GM23248 (cell line): ENCODE results near the gene POFUT2. TPM values are rescaled to one million over a fixed set of nuclear protein-coding genes. Genes with fewer than 3 reads are reported as not detected.

Source experiments
- DNase-seq: peaks from one replicate; pipeline ENCODE4 v3.0.0-alpha.2; 2015
- H2AFZ ChIP-seq: fragments of 200-600 bp; sonication (generic); 2 replicates; pipeline ENCODE4 v1.6.1; 2016; ENCODE audit warnings: antibody characterized with exemption
- H3F3A ChIP-seq: fragments of 200-600 bp; sonication (generic); 2 replicates; pipeline ENCODE4 v1.6.1; 2016; ENCODE audit warnings: mild to moderate bottlenecking, antibody characterized with exemption, mixed run types; ENCODE audit not compliant: insufficient read depth
- H3K27ac ChIP-seq: fragments of 200-600 bp; sonication (generic); 2 replicates; pipeline ENCODE4 v1.5.1; 2016; ENCODE audit warnings: mild to moderate bottlenecking
- H3K27me3 ChIP-seq: fragments of 200-600 bp; sonication (generic); replicated peaks from 2 replicates; pipeline ENCODE4 v1.6.1; 2016; ENCODE audit warnings: mild to moderate bottlenecking; ENCODE audit not compliant: insufficient read depth
- H3K36me3 ChIP-seq: fragments of 200-600 bp; sonication (generic); 2 replicates; pipeline ENCODE4 v1.6.1; 2016; ENCODE audit warnings: low read depth, mild to moderate bottlenecking
- H3K4me1 ChIP-seq: fragments of 200-600 bp; sonication (generic); 2 replicates; pipeline ENCODE4 v1.6.1; 2016; ENCODE audit warnings: mild to moderate bottlenecking; ENCODE audit not compliant: insufficient read depth
- H3K4me2 ChIP-seq: fragments of 200-600 bp; sonication (generic); one replicate; pipeline ENCODE4 v1.6.1; 2016; ENCODE audit warnings: mild to moderate bottlenecking; ENCODE audit not compliant: unreplicated experiment
- H3K4me3 ChIP-seq: fragments of 200-600 bp; sonication (generic); 2 replicates; pipeline ENCODE4 v1.5.1; 2016; ENCODE audit warnings: mild to moderate bottlenecking
- H3K79me2 ChIP-seq: fragments of 200-600 bp; sonication (generic); 2 replicates; pipeline ENCODE4 v1.6.1; 2016; ENCODE audit warnings: mild to moderate bottlenecking; ENCODE audit not compliant: insufficient read depth
- H3K9ac ChIP-seq: fragments of 200-600 bp; sonication (generic); 2 replicates; pipeline ENCODE4 v1.6.1; 2016; ENCODE audit warnings: mild to moderate bottlenecking
- H3K9me2 ChIP-seq: fragments of 200-600 bp; sonication (generic); 2 replicates; pipeline ENCODE4 v1.6.1; 2016; ENCODE audit warnings: mixed run types, mild to moderate bottlenecking, moderate library complexity; ENCODE audit not compliant: insufficient read depth
- H3K9me3 ChIP-seq: fragments of 200-600 bp; sonication (generic); one replicate; pipeline ENCODE4 v1.6.1; 2017; ENCODE audit warnings: low read depth
- H4K20me1 ChIP-seq: fragments of 200-600 bp; sonication (generic); 2 replicates; pipeline ENCODE4 v1.6.0; 2016; ENCODE audit not compliant: insufficient read depth
- EZH2 ChIP-seq: fragments of 200-600 bp; sonication (generic); IDR thresholded peaks from 2 replicates; pipeline ENCODE4 v1.6.1; 2018; ENCODE audit warnings: antibody characterized with exemption, mild to moderate bottlenecking; ENCODE audit not compliant: insufficient read depth, poor library complexity, severe bottlenecking
- EZH2phosphoT487 ChIP-seq: fragments of 200-600 bp; sonication (generic); IDR thresholded peaks from 2 replicates; pipeline ENCODE4 v1.6.1; 2018; ENCODE audit warnings: antibody characterized with exemption, moderate library complexity, mild to moderate bottlenecking, low read depth; ENCODE audit not compliant: insufficient read depth
- WGBS, 2 experiments: methylation state at CpG; one replicate each; pipeline ENCODE4 v1.1.6; 2015 to 2017; ENCODE audit warnings: low lambda C conversion rate in 2 of 2, low coverage in 1 of 2; ENCODE audit errors: missing lambda C conversion rate in 2 of 2; 5-methylcytosine and 5-hydroxymethylcytosine counted together
- in situ Hi-C: fragments of 300-500 bp; cut with MboI; formaldehyde crosslinking; loops from 2 replicates; pipeline ENCODE4 v1.15.0; 2020
- polyA plus RNA-seq: library from polyadenylated mRNA; unstranded; fragments of >200 nt; fragmentation: Nextera tagmentation; extraction: Ambion mirVana; gene quantifications from 2 replicates; pipeline ENCODE4 v1.2.1, GENCODE V29; 2016
- total RNA-seq: library from RNA; depleted of rRNA; stranded (reverse); fragments of >200 nt; shearing (Covaris generic); gene quantifications from 2 replicates; pipeline ENCODE4 v1.2.3, GENCODE V29; 2014

Gene POFUT2
- total and polyA plus RNA-seq, 2 experiments from 2014 or later, result 30.1 to 48.2 TPM

DNA sequence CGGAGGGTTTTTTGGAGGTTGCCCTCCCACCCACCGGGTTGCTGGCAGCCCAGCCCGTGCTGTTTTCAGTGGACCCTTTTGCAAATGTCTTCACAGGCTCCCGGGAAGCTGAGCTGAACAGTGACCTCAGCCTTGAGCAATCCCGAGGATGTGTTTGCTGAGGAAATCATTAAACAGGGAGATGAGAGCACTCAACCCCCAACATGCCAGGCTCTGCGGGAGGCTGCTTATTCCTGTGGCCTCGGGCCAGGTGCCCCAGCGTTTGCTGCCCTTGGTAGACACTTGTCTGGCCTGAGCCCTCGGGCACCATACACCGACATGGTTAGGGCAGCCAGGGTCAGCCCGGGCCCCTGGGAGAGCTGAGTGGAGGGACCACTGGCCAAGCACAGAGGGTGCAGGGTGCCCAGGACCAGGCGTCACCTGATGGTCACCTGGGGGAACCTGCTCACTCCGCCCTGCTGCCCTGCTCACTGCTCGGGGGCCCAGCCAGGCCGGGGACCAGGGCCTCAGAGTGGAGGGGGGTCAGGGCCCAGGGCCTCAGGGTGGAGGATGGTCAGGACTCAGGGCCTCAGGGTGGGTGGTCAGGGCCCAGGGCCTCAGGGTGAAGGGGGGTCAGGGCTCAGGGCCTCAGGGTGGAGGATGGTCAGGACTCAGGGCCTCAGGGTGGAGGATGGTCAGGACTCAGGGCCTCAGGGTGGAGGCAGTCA, 42.5 kb upstream of the POFUT2 start:
- Histone ChIP-seq H3K9me3 (no peaks in the 10 kb centered on the region), H3F3A (0 out of 2 replicates have a peak, but pooled peaks cover 4% of the 10 kb centered on the region), H3K9ac (no peak overlapping the region), H3K4me1 (peaks cover 19% of the 10 kb centered on the region), H3K27ac (no peak overlapping the region), H3K4me2 (peak overlapping the region; percentile 62), H4K20me1 (no peaks in the 10 kb centered on the region), H2AFZ (peak overlapping the region; percentile 42; the same call in 1 of the 2 replicates), H3K36me3 (no peaks in the 10 kb centered on the region), H3K9me2 (no peaks in the 10 kb centered on the region), H3K4me3 (no peak overlapping the region), H3K27me3 (no peaks in the 10 kb centered on the region), H3K79me2 (no peaks in the 10 kb centered on the region)
- 29 to 30% methylated on average over 15 of the region's 15 CpGs for WGBS, 2 experiments
- peak; percentile 88 for DNase-seq
- no peak for TF ChIP-seq EZH2
- no peak for TF ChIP-seq EZH2phosphoT487
- in situ Hi-C loops, result no loop called here

DNA sequence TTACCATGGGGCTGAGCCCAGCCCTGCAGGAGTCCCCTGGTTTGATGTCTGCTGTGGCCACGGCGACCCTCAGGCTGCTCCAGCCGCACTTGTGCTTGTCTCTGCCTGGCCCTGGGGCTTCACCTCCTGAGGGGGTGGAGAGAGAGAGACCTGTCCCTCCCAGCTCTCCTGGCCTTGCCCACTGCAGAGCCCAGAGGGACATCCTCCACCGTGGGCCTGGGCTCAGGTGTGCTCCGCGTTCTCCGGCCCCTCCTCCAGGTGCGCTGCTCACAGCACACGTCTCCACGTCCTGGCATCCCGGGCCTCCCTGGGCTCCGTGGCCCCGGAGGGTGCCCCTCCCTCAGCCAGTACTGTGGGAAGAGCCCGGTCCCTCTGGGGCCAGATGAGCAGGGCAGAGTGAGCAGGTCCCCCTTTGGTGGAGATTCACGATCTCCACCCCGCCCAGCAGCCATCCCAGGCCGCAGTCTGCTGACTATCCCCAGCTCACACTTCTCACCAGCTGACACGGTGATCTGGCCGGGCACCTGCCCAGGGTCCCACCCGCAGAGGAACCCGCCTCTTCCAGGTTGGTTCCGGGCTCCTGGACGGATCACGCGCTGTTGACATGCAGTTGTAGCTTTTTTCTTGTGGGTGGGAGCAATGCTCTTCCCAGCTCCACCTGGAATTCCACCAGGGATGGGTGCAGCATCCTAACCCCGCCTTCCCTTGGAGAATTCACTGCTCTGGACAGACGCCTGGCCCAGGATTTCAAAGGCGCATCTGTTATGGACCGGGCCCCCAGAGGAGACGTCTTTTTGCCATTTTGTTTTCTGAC, 41.8 kb upstream of the POFUT2 start:
- H3F3A ChIP-seq, result 0 out of 2 replicates have a peak, but pooled peaks cover 4% of the 10 kb centered on the region
- no peaks in the 10 kb centered on the region for H3K79me2 ChIP-seq
- H3K4me1 ChIP-seq, result peaks cover 19% of the 10 kb centered on the region
- H3K27ac ChIP-seq, result no peak overlapping the region
- no peak overlapping the region for H3K4me3 ChIP-seq
- H3K9me3 ChIP-seq, result no peaks in the 10 kb centered on the region
- H3K9me2 ChIP-seq, result no peaks in the 10 kb centered on the region
- WGBS, 2 experiments, result 78 to 83% methylated on average over 30 of the region's 30 CpGs
- peak overlapping the region; percentile 62 for H3K4me2 ChIP-seq
- H3K9ac ChIP-seq, result no peak overlapping the region
- no peak for TF ChIP-seq EZH2phosphoT487
- no peak for TF ChIP-seq EZH2
- H2AFZ ChIP-seq, result peak overlapping the region; percentile 42; the same call in 1 of the 2 replicates
- in situ Hi-C loops, result no loop called here
- DNase-seq, result no peak
- no peaks in the 10 kb centered on the region for H3K27me3 ChIP-seq
- no peaks in the 10 kb centered on the region for H4K20me1 ChIP-seq
- H3K36me3 ChIP-seq, result no peaks in the 10 kb centered on the region

GRCh38 chr21:45328198-45329091, 40.8 kb upstream of the POFUT2 start:
- Histone ChIP-seq H3K4me1 (peaks cover 19% of the 10 kb centered on the region), H3K9me3 (no peaks in the 10 kb centered on the region), H3K79me2 (no peaks in the 10 kb centered on the region), H2AFZ (no peak overlapping the region), H3K4me3 (no peak overlapping the region), H3K27ac (no peak overlapping the region), H3F3A (0 out of 2 replicates have a peak, but pooled peaks cover 4% of the 10 kb centered on the region), H3K9me2 (no peaks in the 10 kb centered on the region), H3K9ac (no peak overlapping the region), H3K36me3 (no peaks in the 10 kb centered on the region), H3K4me2 (no peak overlapping the region), H3K27me3 (no peaks in the 10 kb centered on the region), H4K20me1 (no peaks in the 10 kb centered on the region)
- TF ChIP-seq EZH2 (no peak), EZH2phosphoT487 (no peak)
- in situ Hi-C loops, result no loop called here
- no peak for DNase-seq
- 94% methylated on average over 38 to 43 of the region's 43 CpGs for WGBS, 2 experiments
